H9 (cell line): ENCODE data around the gene SIX1. TPM values are rescaled to one million over a fixed set of nuclear protein-coding genes. Genes with fewer than 3 reads are reported as not detected.

Source experiments
- DNase-seq: peaks from one replicate; pipeline ENCODE4 v3.0.0-alpha.2; 2017
- H2AFZ ChIP-seq: one replicate; pipeline ENCODE4 v1.6.1; 2013; ENCODE audit warnings: mild to moderate bottlenecking, low read length, control low read depth, moderate library complexity
- H2AK5ac ChIP-seq: 2 replicates; pipeline ENCODE4 v1.6.1; 2013; ENCODE audit warnings: low read length, control low read depth, mixed read lengths; ENCODE audit not compliant: insufficient read length
- H2BK120ac ChIP-seq: one replicate; pipeline ENCODE4 v1.6.1; 2013; ENCODE audit warnings: low read depth, mild to moderate bottlenecking, low read length, control low read depth, inconsistent platforms; ENCODE audit not compliant: poor library complexity, severe bottlenecking
- H2BK12ac ChIP-seq: 2 replicates; pipeline ENCODE4 v1.6.1; 2013; ENCODE audit warnings: low read length, control low read depth, mixed read lengths, low read depth; ENCODE audit not compliant: insufficient read length
- H2BK15ac ChIP-seq: 2 replicates; pipeline ENCODE4 v1.6.1; 2013; ENCODE audit warnings: low read depth, low read length, control low read depth
- H2BK20ac ChIP-seq: one replicate; pipeline ENCODE4 v1.6.1; 2013; ENCODE audit warnings: low read depth, mild to moderate bottlenecking, low read length, control low read depth, inconsistent platforms; ENCODE audit not compliant: poor library complexity, severe bottlenecking
- H2BK5ac ChIP-seq: 2 replicates; pipeline ENCODE4 v1.6.1; 2013; ENCODE audit warnings: low read length, control low read depth, mixed read lengths; ENCODE audit not compliant: insufficient read length
- H3K14ac ChIP-seq: 2 replicates; pipeline ENCODE4 v1.6.1; 2013; ENCODE audit warnings: low read length, control low read depth; ENCODE audit not compliant: insufficient read depth
- H3K18ac ChIP-seq: 2 replicates; pipeline ENCODE4 v1.6.1; 2013; ENCODE audit warnings: low read depth, mild to moderate bottlenecking, mixed read lengths, low read length, control low read depth; ENCODE audit not compliant: insufficient read length
- H3K23ac ChIP-seq: 2 replicates; pipeline ENCODE4 v1.6.1; 2013; ENCODE audit warnings: low read length, control low read depth, mixed read lengths, low read depth; ENCODE audit not compliant: insufficient read length
- H3K23me2 ChIP-seq: 2 replicates; pipeline ENCODE4 v1.6.1; 2013; ENCODE audit warnings: low read depth, mild to moderate bottlenecking, mixed read lengths, low read length, control low read depth; ENCODE audit not compliant: insufficient read length, poor library complexity, severe bottlenecking
- H3K27ac ChIP-seq: 2 replicates; pipeline ENCODE4 v1.5.1; 2013; ENCODE audit warnings: low read length, control low read depth, mixed read lengths, low read depth; ENCODE audit not compliant: insufficient read length
- H3K27me3 ChIP-seq: 2 replicates; pipeline ENCODE4 v1.6.1; 2013; ENCODE audit warnings: low read length, control low read depth, inconsistent platforms; ENCODE audit not compliant: insufficient read depth
- H3K4ac ChIP-seq: 2 replicates; pipeline ENCODE4 v1.6.1; 2013; ENCODE audit warnings: low read depth, mild to moderate bottlenecking, control low read depth, inconsistent platforms, low read length, moderate library complexity
- H3K4me1 ChIP-seq: 2 replicates; pipeline ENCODE4 v1.6.1; 2013; ENCODE audit warnings: low read length, control low read depth, inconsistent platforms; ENCODE audit not compliant: insufficient read depth
- H3K4me2 ChIP-seq: 2 replicates; pipeline ENCODE4 v1.6.1; 2013; ENCODE audit warnings: low read length, control low read depth, mixed read lengths; ENCODE audit not compliant: insufficient read length, insufficient read depth
- H3K56ac ChIP-seq: 2 replicates; pipeline ENCODE4 v1.6.1; 2013; ENCODE audit warnings: low read depth, mild to moderate bottlenecking, mixed read lengths, low read length, control low read depth; ENCODE audit not compliant: insufficient read length
- H3K79me1 ChIP-seq: 2 replicates; pipeline ENCODE4 v1.6.1; 2013; ENCODE audit warnings: low read depth, mild to moderate bottlenecking, moderate library complexity, low read length, control low read depth, inconsistent platforms; ENCODE audit not compliant: insufficient read depth, poor library complexity, severe bottlenecking
- H3K79me2 ChIP-seq: 2 replicates; pipeline ENCODE4 v1.6.1; 2013; ENCODE audit warnings: low read length, control low read depth, inconsistent platforms; ENCODE audit not compliant: insufficient read depth
- H3K9ac ChIP-seq: 2 replicates; pipeline ENCODE4 v1.6.1; 2013; ENCODE audit warnings: low read length, control low read depth, mixed read lengths; ENCODE audit not compliant: insufficient read length; ENCODE audit errors: extremely low read depth
- H3K9me3 ChIP-seq: one replicate; pipeline ENCODE4 v1.6.1; 2013; ENCODE audit warnings: low read depth, low read length, inconsistent platforms; ENCODE audit not compliant: control insufficient read depth
- H3T11ph ChIP-seq: one replicate; pipeline ENCODE4 v1.6.1; 2013; ENCODE audit warnings: mild to moderate bottlenecking, low read length, control low read depth, inconsistent platforms
- H4K20me1 ChIP-seq: one replicate; pipeline ENCODE4 v1.6.1; 2013; ENCODE audit not compliant: control insufficient read depth, insufficient read length, insufficient read depth
- H4K5ac ChIP-seq: 2 replicates; pipeline ENCODE4 v1.6.1; 2013; ENCODE audit warnings: low read depth, mild to moderate bottlenecking, mixed read lengths, low read length, control low read depth; ENCODE audit not compliant: insufficient read length
- H4K8ac ChIP-seq: replicated peaks from 2 replicates; pipeline ENCODE4 v1.6.1; 2013; ENCODE audit warnings: low read length, control low read depth, mixed read lengths, low read depth; ENCODE audit not compliant: insufficient read length
- H4K91ac ChIP-seq: 2 replicates; pipeline ENCODE4 v1.6.1; 2013; ENCODE audit warnings: low read depth, mild to moderate bottlenecking, moderate library complexity, mixed read lengths, low read length, control low read depth; ENCODE audit not compliant: insufficient read length
- H3K27ac Mint-ChIP-seq, 3 experiments: 2 replicates in 2 of 3; 3 replicates in 1 of 3; pipeline ENCODE4 v1.8.0; 2020 to 2021; ENCODE audit warnings: mixed read lengths in 3 of 3, mild to moderate bottlenecking in 1 of 3, moderate library complexity in 1 of 3
- H3K27me3 Mint-ChIP-seq: 2 replicates; pipeline ENCODE4 v1.8.0; 2021; ENCODE audit warnings: low read depth, mild to moderate bottlenecking, moderate library complexity, mixed read lengths
- H3K36me3 Mint-ChIP-seq, 3 experiments: 2 replicates in 2 of 3; 3 replicates in 1 of 3; pipeline ENCODE4 v1.8.0; 2020 to 2021; ENCODE audit warnings: low read depth in 3 of 3, mixed read lengths in 3 of 3; ENCODE audit not compliant: insufficient read depth in 1 of 3
- H3K4me1 Mint-ChIP-seq, 2 experiments: 2 replicates each; pipeline ENCODE4 v1.8.0; 2020; ENCODE audit warnings: mixed read lengths in 2 of 2
- H3K4me3 Mint-ChIP-seq, 2 experiments: 2 replicates in 1 of 2; 3 replicates in 1 of 2; pipeline ENCODE4 v1.8.0; 2020 to 2021; ENCODE audit warnings: mild to moderate bottlenecking in 2 of 2, mixed read lengths in 2 of 2, moderate library complexity in 1 of 2
- H3K9me3 Mint-ChIP-seq, 2 experiments: 2 replicates in 1 of 2; 3 replicates in 1 of 2; pipeline ENCODE4 v1.8.0; 2020; ENCODE audit warnings: mild to moderate bottlenecking in 2 of 2, mixed read lengths in 2 of 2, moderate library complexity in 1 of 2
- CTCF ChIP-seq: fragments of 200-600 bp; sonication (generic); conservative IDR thresholded peaks from 3 replicates; pipeline ENCODE4 v1.8.0; 2021; ENCODE audit warnings: antibody characterized with exemption, mild to moderate bottlenecking
- WGBS: extraction: QIAGEN DNeasy Blood & Tissue Kit; methylation state at CpG from one replicate; pipeline ENCODE4 v1.1.7; 2013; ENCODE audit warnings: missing lambda C conversion rate, low lambda C conversion rate, mixed read lengths; ENCODE audit not compliant: insufficient read length; ENCODE audit errors: extremely low coverage; 5-methylcytosine and 5-hydroxymethylcytosine counted together
- total RNA-seq: library from RNA; stranded (reverse); gene quantifications from 2 replicates; pipeline ENCODE4 v1.2.1, GENCODE V29; 2021

The SIX1 gene
- total RNA-seq, 1 experiment from 2014 or later = 0.17 TPM

DNA sequence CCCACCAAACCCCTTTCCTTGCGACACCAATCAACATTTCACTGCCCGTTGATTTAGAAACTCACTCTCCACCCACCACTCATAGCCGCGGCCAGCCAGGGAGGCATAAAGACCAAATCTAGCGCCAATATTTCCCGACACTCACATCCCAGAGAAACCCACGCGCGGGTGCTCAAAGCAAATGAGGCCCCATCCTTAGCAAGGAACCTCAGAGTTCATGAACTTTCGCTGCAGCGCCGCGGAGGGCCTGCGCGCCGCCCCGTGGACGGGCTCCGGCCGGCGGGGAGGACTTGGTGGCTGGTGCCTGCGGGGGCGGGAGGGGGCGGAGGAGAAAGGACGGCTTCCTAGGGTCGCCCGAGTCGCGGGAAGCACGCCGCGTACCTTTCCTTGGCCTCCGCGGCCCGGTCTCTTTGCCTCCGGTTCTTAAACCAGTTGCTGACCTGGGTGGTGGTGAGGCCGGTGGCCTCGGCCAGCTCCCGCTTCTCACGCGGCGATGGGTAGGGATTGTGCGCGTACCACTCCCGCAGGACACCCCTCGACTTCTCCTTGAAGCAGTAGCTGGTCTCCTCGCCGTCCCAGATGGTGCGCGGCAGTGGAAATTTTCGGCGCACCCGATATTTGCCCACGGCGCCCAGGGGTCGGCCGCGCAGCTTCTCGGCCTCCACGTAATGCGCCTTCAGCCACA lies 886 bp downstream of the SIX1 start:
- TF ChIP-seq CTCF = no peak
- no peak overlapping the region for H4K8ac ChIP-seq
- H4K5ac ChIP-seq = no peak overlapping the region
- H2BK120ac ChIP-seq = no peak overlapping the region
- H3K9me3 ChIP-seq = no peaks in the 10 kb centered on the region
- no peak overlapping the region for H2BK20ac ChIP-seq
- no peaks in the 10 kb centered on the region for H3K79me1 ChIP-seq
- no CpG with 5 or more reads among the region's 61 CpGs for WGBS
- peak overlapping the region; percentile 69 for H3K4me2 ChIP-seq
- H3K23ac ChIP-seq = no peak overlapping the region
- H2AK5ac ChIP-seq = no peak overlapping the region
- H3K27me3 Mint-ChIP-seq = peaks cover 100% of the 10 kb centered on the region
- H3K4me1 ChIP-seq = no peaks in the 10 kb centered on the region
- peaks cover 75% of the 10 kb centered on the region for H3K27me3 ChIP-seq
- H2BK12ac ChIP-seq = no peak overlapping the region
- H3K23me2 ChIP-seq = peaks cover 13% of the 10 kb centered on the region
- peaks cover 2% of the 10 kb centered on the region for H4K20me1 ChIP-seq
- no peak overlapping the region for H3K56ac ChIP-seq
- no peak overlapping the region for H2BK5ac ChIP-seq
- H3K9me3 Mint-ChIP-seq = peaks cover 0 to 7% of the 10 kb centered on the region in 2 experiments; a peak in 3 of 5 replicates
- no peak overlapping the region for H3T11ph ChIP-seq
- H3K4ac ChIP-seq = no peak overlapping the region
- no peak overlapping the region for H3K18ac ChIP-seq
- peaks cover 39 to 76% of the 10 kb centered on the region in 2 experiments for H3K4me1 Mint-ChIP-seq
- H3K4me3 Mint-ChIP-seq = peak overlapping the region; percentile 42 to 78
- no peak overlapping the region for H3K27ac ChIP-seq
- H3K79me2 ChIP-seq = no peaks in the 10 kb centered on the region
- no peak overlapping the region for H2BK15ac ChIP-seq
- no peak overlapping the region for H3K27ac Mint-ChIP-seq
- DNase-seq = peak; percentile 36
- no peaks in the 10 kb centered on the region for H3K36me3 Mint-ChIP-seq
- no peak overlapping the region for H3K9ac ChIP-seq
- no peak overlapping the region for H2AFZ ChIP-seq
- no peak overlapping the region for H3K14ac ChIP-seq
- H4K91ac ChIP-seq = no peak overlapping the region
